HCT116 (cell line): ENCODE results near the gene PTPRR. TPM values are rescaled to one million over a fixed set of nuclear protein-coding genes. Genes with fewer than 3 reads are reported as not detected.

ENCODE experiments used
- ATAC-seq: fragments of 200-7000 bp; cut with Tn5 transposase; 2 replicates; pipeline ENCODE4 v1.9.1; 2020; ENCODE audit warnings: mild to moderate bottlenecking, moderate library complexity
- BruUV-seq: library from RNA; stranded (reverse); fragments of 400-500 nt; replicated peaks from 2 replicates; lab custom pipeline; 2021; lab: Mats Ljungman, UMichigan
- CTCF ChIA-PET: fragments of 300-600 bp; sonication (Branson Sonifier 250); formaldehyde crosslinking; loops from one replicate; lab custom pipeline; 2021; ENCODE audit warnings: antibody characterized with exemption; lab: Charles Lee
- POLR2A ChIA-PET: fragments of 300-600, 350-600 bp; sonication (Branson Sonifier 250); formaldehyde crosslinking; loops from one replicate; lab custom pipeline; 2021; ENCODE audit warnings: antibody characterized with exemption; lab: Charles Lee
- RAD21 ChIA-PET, 2 experiments: fragments of 300-600 bp; sonication (Branson Sonifier 250); formaldehyde crosslinking; loops; one replicate each; lab custom pipeline; 2023; ENCODE audit warnings: low total read pairs in 2 of 2; ENCODE audit not compliant: uncharacterized antibody in 2 of 2, unreplicated experiment in 2 of 2, low non-redundant PET in 1 of 2; lab: Charles Lee
- DNase-seq: peaks from one replicate; pipeline ENCODE4 v3.0.0-alpha.2; 2010; ENCODE audit warnings: low read depth, low spot score
- H2AFZ ChIP-seq: fragments of 200-600 bp; shearing (Covaris generic), sonication (generic); 2 replicates; pipeline ENCODE4 v1.6.1; 2017; ENCODE audit warnings: low read depth, mixed run types, mixed read lengths, antibody characterized with exemption, low read length; ENCODE audit not compliant: poor library complexity, severe bottlenecking
- H3K27ac ChIP-seq: 2 replicates; pipeline ENCODE4 v1.5.1; 2012; ENCODE audit warnings: low read depth, low read length
- H3K27me3 ChIP-seq: fragments of 200-600 bp; sonication (generic); 2 replicates; pipeline ENCODE4 v1.6.1; 2016; ENCODE audit warnings: mixed run types, low read length, mixed read lengths; ENCODE audit not compliant: insufficient read depth
- H3K36me3 ChIP-seq, 2 experiments: fragments of 200-500 bp in 1 of 2; fragments of 200-600 bp in 1 of 2; sonication (Bioruptor generic) in 1 of 2; sonication (generic) in 1 of 2; 2 replicates each; pipeline versions ENCODE4 v1.5.1 to v1.6.1; 2014 to 2016; ENCODE audit warnings: low read length in 2 of 2, inconsistent platforms in 1 of 2, mixed read lengths in 1 of 2, mixed run types in 1 of 2; ENCODE audit not compliant: insufficient read depth in 2 of 2, control insufficient read depth in 1 of 2
- H3K4me1 ChIP-seq, 2 experiments: fragments of 200-600 bp in 1 of 2; sonication (generic) in 1 of 2; 2 replicates each; pipeline versions ENCODE4 v1.5.1 to v1.6.1; 2012 to 2017; ENCODE audit warnings: low read length in 2 of 2, inconsistent platforms in 1 of 2, mild to moderate bottlenecking in 1 of 2, mixed read lengths in 1 of 2, mixed run types in 1 of 2, moderate library complexity in 1 of 2; ENCODE audit not compliant: insufficient read depth in 2 of 2, control insufficient read depth in 1 of 2
- H3K4me2 ChIP-seq: fragments of 200-600 bp; sonication (generic); 2 replicates; pipeline ENCODE4 v1.6.1; 2017; ENCODE audit warnings: mixed run types, low read length, mixed read lengths
- H3K4me3 ChIP-seq, 2 experiments: fragments of 200-600 bp in 1 of 2; sonication (generic) in 1 of 2; replicated peaks in 1 of 2; 2 replicates each; pipeline ENCODE4 v1.5.1; 2011 to 2016; ENCODE audit warnings: low read length in 2 of 2, control low read depth in 1 of 2, low read depth in 1 of 2, mild to moderate bottlenecking in 1 of 2, mixed read lengths in 1 of 2, mixed run types in 1 of 2
- H3K79me2 ChIP-seq: fragments of 200-600 bp; sonication (generic); 2 replicates; pipeline ENCODE4 v1.6.1; 2017; ENCODE audit warnings: mild to moderate bottlenecking, mixed run types, low read length, moderate library complexity, mixed read lengths; ENCODE audit not compliant: insufficient read depth
- H3K9ac ChIP-seq: fragments of 200-600 bp; sonication (generic); 2 replicates; pipeline ENCODE4 v1.6.1; 2016; ENCODE audit warnings: low read length, mixed read lengths
- H3K9me2 ChIP-seq: fragments of 200-600 bp; sonication (generic), shearing (Covaris generic); 2 replicates; pipeline ENCODE4 v1.6.1; 2017; ENCODE audit warnings: mixed run types, mild to moderate bottlenecking, moderate library complexity; ENCODE audit not compliant: insufficient read depth
- H3K9me3 ChIP-seq, 2 experiments: fragments of 200-500 bp in 1 of 2; fragments of 200-600 bp in 1 of 2; sonication (Bioruptor generic) in 1 of 2; sonication (generic) in 1 of 2; 2 replicates each; pipeline ENCODE4 v1.6.1; 2014 to 2017; ENCODE audit warnings: low read length in 2 of 2, mixed read lengths in 2 of 2, inconsistent platforms in 1 of 2, low read depth in 1 of 2, mild to moderate bottlenecking in 1 of 2, mixed run types in 1 of 2, moderate library complexity in 1 of 2; ENCODE audit not compliant: control insufficient read depth in 1 of 2, insufficient read depth in 1 of 2
- H4K20me1 ChIP-seq: fragments of 200-600 bp; sonication (generic), shearing (Covaris generic); 2 replicates; pipeline ENCODE4 v1.6.1; 2017; ENCODE audit warnings: mixed run types, mild to moderate bottlenecking, moderate library complexity; ENCODE audit not compliant: insufficient read depth
- ATF3 ChIP-seq: IDR thresholded peaks from 2 replicates; pipeline ENCODE4 v1.6.1; 2012
- CBX3 ChIP-seq: IDR thresholded peaks from 2 replicates; pipeline ENCODE4 v1.6.1; 2012; ENCODE audit warnings: low read depth
- CEBPB ChIP-seq: IDR thresholded peaks from 2 replicates; pipeline ENCODE4 v1.6.1; 2012; ENCODE audit warnings: low read depth
- EGR1 ChIP-seq: IDR thresholded peaks from 2 replicates; pipeline ENCODE4 v1.6.1; 2012; ENCODE audit warnings: low read depth
- ELF1 ChIP-seq: IDR thresholded peaks from 2 replicates; pipeline ENCODE4 v1.6.1; 2012; ENCODE audit warnings: low read depth, borderline replicate concordance
- EZH2phosphoT487 ChIP-seq: fragments of 200-600 bp; IDR thresholded peaks from 2 replicates; pipeline ENCODE4 v1.6.1; 2018; ENCODE audit warnings: antibody characterized with exemption, borderline replicate concordance
- FOSL1 ChIP-seq: IDR thresholded peaks from 2 replicates; pipeline ENCODE4 v1.6.1; 2012; ENCODE audit warnings: low read depth
- JUND ChIP-seq: IDR thresholded peaks from 2 replicates; pipeline ENCODE4 v1.6.1; 2012
- MAX ChIP-seq: IDR thresholded peaks from 2 replicates; pipeline ENCODE4 v1.6.1; 2012
- POLR2A ChIP-seq: IDR thresholded peaks from 2 replicates; pipeline ENCODE4 v1.7.0; 2011; ENCODE audit warnings: borderline replicate concordance; ENCODE audit not compliant: insufficient read depth, insufficient read length; ENCODE audit errors: extremely low read depth
- POLR2AphosphoS5 ChIP-seq: IDR thresholded peaks from 2 replicates; pipeline ENCODE4 v1.6.1; 2011; ENCODE audit warnings: mild to moderate bottlenecking, low read depth, low read length, moderate library complexity
- RAD21 ChIP-seq: IDR thresholded peaks from 2 replicates; pipeline ENCODE4 v1.6.1; 2012; ENCODE audit warnings: low read depth, mild to moderate bottlenecking
- SIN3A ChIP-seq: IDR thresholded peaks from 2 replicates; pipeline ENCODE4 v1.6.1; 2012; ENCODE audit warnings: low read depth
- SP1 ChIP-seq: IDR thresholded peaks from 2 replicates; pipeline ENCODE4 v1.6.1; 2012; ENCODE audit warnings: low read depth
- TCF7L2 ChIP-seq: IDR thresholded peaks from 2 replicates; pipeline ENCODE4 v1.7.0; 2011; ENCODE audit warnings: borderline replicate concordance, inconsistent platforms; ENCODE audit not compliant: insufficient read depth, insufficient read length; ENCODE audit errors: extremely low read depth
- YY1 ChIP-seq: IDR thresholded peaks from 2 replicates; pipeline ENCODE4 v1.6.1; 2011; ENCODE audit warnings: low read length, low read depth, moderate library complexity, mild to moderate bottlenecking; ENCODE audit not compliant: insufficient replicate concordance; ENCODE audit errors: extremely low read depth
- ZBTB33 ChIP-seq: IDR thresholded peaks from 2 replicates; pipeline ENCODE4 v1.6.1; 2011; ENCODE audit warnings: mild to moderate bottlenecking, low read length, moderate library complexity; ENCODE audit not compliant: insufficient replicate concordance; ENCODE audit errors: extremely low read depth
- ZFX ChIP-seq: fragments of 450-650 bp; IDR thresholded peaks from 2 replicates; pipeline ENCODE4 v1.6.1; 2017
- intact Hi-C: fragments of 100-400 bp; cut with micrococcal nuclease; formaldehyde crosslinking; loops from 2 replicates; pipeline ENCODE4 v1.10.0; 2022
- total RNA-seq: library from RNA; stranded (reverse); gene quantifications from one replicate; pipeline ENCODE4 v1.2.1, GENCODE V29; 2021; ENCODE audit not compliant: unreplicated experiment

PTPRR gene
- total RNA-seq, 1 experiment from 2014 or later: 0.27 TPM

GRCh38 chr12:70644861-70645260 lies 275.7 kb downstream of the PTPRR start:
- no peaks in the 10 kb centered on the region for H3K36me3 ChIP-seq
- ChIA-PET CTCF (no interaction called here), POLR2A (no interaction called here), RAD21 (no interaction called here)
- H3K9me2 ChIP-seq: no peaks in the 10 kb centered on the region
- TF ChIP-seq FOSL1 (no peak), ATF3 (no peak), ELF1 (no peak), TCF7L2 (no peak), POLR2A (no peak), ZBTB33 (no peak)
- H3K79me2 ChIP-seq: no peaks in the 10 kb centered on the region
- ATAC-seq (no peak), DNase-seq (no peak)
- H2AFZ ChIP-seq: peak overlapping the region; percentile 82
- H3K4me2 ChIP-seq: peak overlapping the region; percentile 69; the same call in 1 of the 2 replicates
- no peak overlapping the region for H3K27ac ChIP-seq
- H3K9ac ChIP-seq: no peak overlapping the region
- no peaks in the 10 kb centered on the region for H3K27me3 ChIP-seq
- H3K9me3 ChIP-seq: no peaks in the 10 kb centered on the region
- BruUV-seq: no TSS peak
- peaks cover 20 to 40% of the 10 kb centered on the region in 2 experiments for H3K4me1 ChIP-seq
- intact Hi-C loops: no loop called here
- H4K20me1 ChIP-seq: no peaks in the 10 kb centered on the region
- no peak overlapping the region for H3K4me3 ChIP-seq

GRCh38 chr12:70643939-70644338 lies 276.6 kb downstream of the PTPRR start:
- no peaks in the 10 kb centered on the region for H3K9me3 ChIP-seq
- no peak overlapping the region for H3K9ac ChIP-seq
- CTCF ChIA-PET: no interaction called here
- H3K27ac ChIP-seq: no peak overlapping the region
- H3K4me1 ChIP-seq: peaks cover 19 to 41% of the 10 kb centered on the region in 2 experiments
- no peaks in the 10 kb centered on the region for H3K36me3 ChIP-seq
- no peak overlapping the region for H3K4me2 ChIP-seq
- RAD21 ChIA-PET: no interaction called here
- H4K20me1 ChIP-seq: no peaks in the 10 kb centered on the region
- no peak for ATAC-seq
- POLR2A ChIA-PET: no interaction called here
- DNase-seq: no peak
- no peak overlapping the region for H3K4me3 ChIP-seq
- no peaks in the 10 kb centered on the region for H3K79me2 ChIP-seq
- H3K9me2 ChIP-seq: no peaks in the 10 kb centered on the region
- BruUV-seq: no TSS peak
- intact Hi-C loops: no loop called here
- H3K27me3 ChIP-seq: no peaks in the 10 kb centered on the region
- no peak overlapping the region for H2AFZ ChIP-seq
- no peak for TF ChIP-seq EGR1
- TF ChIP-seq FOSL1: no peak
- TF ChIP-seq EZH2phosphoT487: no peak
- TF ChIP-seq SIN3A: no peak
- TF ChIP-seq RAD21: no peak
- TF ChIP-seq ELF1: no peak
- no peak for TF ChIP-seq ZBTB33
- TF ChIP-seq ATF3: no peak
- TF ChIP-seq MAX: no peak
- TF ChIP-seq YY1: no peak
- no peak for TF ChIP-seq CEBPB
- no peak for TF ChIP-seq ZFX
- no peak for TF ChIP-seq JUND
- no peak for TF ChIP-seq CBX3
- no peak for TF ChIP-seq POLR2AphosphoS5
- TF ChIP-seq SP1: no peak
